Panc1 (cell line): ENCODE results near the gene FARP1.

Experiments
- POLR2AphosphoS5 ChIP-seq: IDR thresholded peaks from 2 replicates; pipeline ENCODE4 v1.6.1; 2012; ENCODE audit warnings: mild to moderate bottlenecking, low read depth, low read length, moderate library complexity
- SIN3A ChIP-seq: IDR thresholded peaks from 2 replicates; pipeline ENCODE4 v1.6.1; 2012; ENCODE audit warnings: low read depth, mild to moderate bottlenecking, low read length, moderate library complexity, borderline replicate concordance; ENCODE audit not compliant: insufficient read depth
- TCF7L2 ChIP-seq: IDR thresholded peaks from 2 replicates; pipeline ENCODE4 v1.6.1; 2011; ENCODE audit warnings: mild to moderate bottlenecking, low read depth, low read length, inconsistent platforms
- TF ChIP-seq, protein P1 (sequence below): fragments of 450-650 bp; IDR thresholded peaks from 2 replicates; pipeline ENCODE4 v1.5.1; 2017; ENCODE audit warnings: mild to moderate bottlenecking
- TF ChIP-seq, protein P2 (sequence below), 2 experiments: IDR thresholded peaks; 2 replicates each; pipeline ENCODE4 v1.6.1; 2011 to 2012; ENCODE audit warnings: low read depth in 2 of 2, control low read depth in 1 of 2, low read length in 1 of 2, mild to moderate bottlenecking in 1 of 2, moderate library complexity in 1 of 2; ENCODE audit not compliant: insufficient read depth in 1 of 2

DNA sequence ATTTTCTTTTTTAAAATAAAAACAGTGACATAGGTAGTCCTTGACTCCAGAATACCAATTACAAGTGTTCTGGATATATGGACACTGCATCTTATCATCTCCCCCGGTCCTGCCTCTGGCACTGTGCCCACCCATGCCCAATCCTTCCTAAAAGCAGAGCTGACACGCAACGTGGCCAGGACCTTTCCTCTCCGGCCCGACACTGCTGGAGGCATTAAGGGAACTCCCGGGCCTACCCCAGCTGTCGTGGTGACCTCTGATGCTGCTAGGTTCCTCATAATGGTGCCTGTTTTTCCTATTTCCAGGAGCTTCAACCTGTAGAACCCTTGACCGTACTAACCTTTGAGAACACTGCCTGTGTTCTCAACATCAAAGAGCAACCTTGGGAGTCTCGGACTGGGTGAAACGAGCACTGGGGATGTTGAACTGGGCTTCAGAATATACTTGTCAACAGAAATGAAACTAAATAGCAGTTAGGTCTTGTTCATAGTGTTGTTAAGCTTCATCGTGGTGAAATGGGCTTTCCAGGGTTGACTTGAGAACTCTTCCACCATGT lies 48.1 kb downstream of the FARP1 start:
- TF ChIP-seq, protein P1, sequence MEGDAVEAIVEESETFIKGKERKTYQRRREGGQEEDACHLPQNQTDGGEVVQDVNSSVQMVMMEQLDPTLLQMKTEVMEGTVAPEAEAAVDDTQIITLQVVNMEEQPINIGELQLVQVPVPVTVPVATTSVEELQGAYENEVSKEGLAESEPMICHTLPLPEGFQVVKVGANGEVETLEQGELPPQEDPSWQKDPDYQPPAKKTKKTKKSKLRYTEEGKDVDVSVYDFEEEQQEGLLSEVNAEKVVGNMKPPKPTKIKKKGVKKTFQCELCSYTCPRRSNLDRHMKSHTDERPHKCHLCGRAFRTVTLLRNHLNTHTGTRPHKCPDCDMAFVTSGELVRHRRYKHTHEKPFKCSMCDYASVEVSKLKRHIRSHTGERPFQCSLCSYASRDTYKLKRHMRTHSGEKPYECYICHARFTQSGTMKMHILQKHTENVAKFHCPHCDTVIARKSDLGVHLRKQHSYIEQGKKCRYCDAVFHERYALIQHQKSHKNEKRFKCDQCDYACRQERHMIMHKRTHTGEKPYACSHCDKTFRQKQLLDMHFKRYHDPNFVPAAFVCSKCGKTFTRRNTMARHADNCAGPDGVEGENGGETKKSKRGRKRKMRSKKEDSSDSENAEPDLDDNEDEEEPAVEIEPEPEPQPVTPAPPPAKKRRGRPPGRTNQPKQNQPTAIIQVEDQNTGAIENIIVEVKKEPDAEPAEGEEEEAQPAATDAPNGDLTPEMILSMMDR = no peak
- TF ChIP-seq, protein P2, sequence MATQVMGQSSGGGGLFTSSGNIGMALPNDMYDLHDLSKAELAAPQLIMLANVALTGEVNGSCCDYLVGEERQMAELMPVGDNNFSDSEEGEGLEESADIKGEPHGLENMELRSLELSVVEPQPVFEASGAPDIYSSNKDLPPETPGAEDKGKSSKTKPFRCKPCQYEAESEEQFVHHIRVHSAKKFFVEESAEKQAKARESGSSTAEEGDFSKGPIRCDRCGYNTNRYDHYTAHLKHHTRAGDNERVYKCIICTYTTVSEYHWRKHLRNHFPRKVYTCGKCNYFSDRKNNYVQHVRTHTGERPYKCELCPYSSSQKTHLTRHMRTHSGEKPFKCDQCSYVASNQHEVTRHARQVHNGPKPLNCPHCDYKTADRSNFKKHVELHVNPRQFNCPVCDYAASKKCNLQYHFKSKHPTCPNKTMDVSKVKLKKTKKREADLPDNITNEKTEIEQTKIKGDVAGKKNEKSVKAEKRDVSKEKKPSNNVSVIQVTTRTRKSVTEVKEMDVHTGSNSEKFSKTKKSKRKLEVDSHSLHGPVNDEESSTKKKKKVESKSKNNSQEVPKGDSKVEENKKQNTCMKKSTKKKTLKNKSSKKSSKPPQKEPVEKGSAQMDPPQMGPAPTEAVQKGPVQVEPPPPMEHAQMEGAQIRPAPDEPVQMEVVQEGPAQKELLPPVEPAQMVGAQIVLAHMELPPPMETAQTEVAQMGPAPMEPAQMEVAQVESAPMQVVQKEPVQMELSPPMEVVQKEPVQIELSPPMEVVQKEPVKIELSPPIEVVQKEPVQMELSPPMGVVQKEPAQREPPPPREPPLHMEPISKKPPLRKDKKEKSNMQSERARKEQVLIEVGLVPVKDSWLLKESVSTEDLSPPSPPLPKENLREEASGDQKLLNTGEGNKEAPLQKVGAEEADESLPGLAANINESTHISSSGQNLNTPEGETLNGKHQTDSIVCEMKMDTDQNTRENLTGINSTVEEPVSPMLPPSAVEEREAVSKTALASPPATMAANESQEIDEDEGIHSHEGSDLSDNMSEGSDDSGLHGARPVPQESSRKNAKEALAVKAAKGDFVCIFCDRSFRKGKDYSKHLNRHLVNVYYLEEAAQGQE (IDR thresholded peaks at IDR 0.05; ENCODE audit: insufficient read depth in 1 of 2, low read depth in 2 of 2, low read length in 1 of 2) = no peak
- TF ChIP-seq POLR2AphosphoS5 (no peak), TCF7L2 (no peak), SIN3A (no peak)
